ENCODE data around the gene STARD9.

GRCh38 chr15:42728972-42729371 is 153.6 kb downstream of the STARD9 start:
- TF ChIP-seq CTCF (conservative IDR thresholded peaks at IDR 0.05; ENCODE audit: low read length) (no peak), EZH2phosphoT487 (IDR thresholded peaks at IDR 0.05; ENCODE audit: borderline replicate concordance) (no peak)
